ENCODE measurements around the gene RPRML.

Gene RPRML

DNA sequence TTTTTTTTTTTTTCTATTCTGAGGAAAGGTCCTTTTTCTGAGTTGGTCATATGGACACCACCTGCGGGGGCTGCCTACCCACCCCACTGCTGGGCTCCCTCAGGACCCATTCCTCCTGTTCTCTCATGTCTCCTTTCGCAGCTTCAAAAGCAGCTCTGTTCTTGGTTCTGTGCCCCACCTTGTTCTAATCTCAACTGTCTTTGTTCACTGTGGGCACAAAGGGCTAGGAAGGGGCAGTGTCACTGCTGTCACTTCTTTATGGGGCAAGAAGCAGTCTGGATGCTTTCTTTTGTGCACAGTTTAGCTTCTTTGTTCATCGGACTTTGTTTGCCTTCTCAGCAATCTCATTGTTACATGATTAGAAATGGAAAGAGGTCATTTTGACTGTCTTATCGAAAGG lies 49.0 kb downstream of the RPRML start:
- Mint-ChIP-seq H3K27me3 (no peaks in the 10 kb centered on the region), H3K4me1 (peaks cover 39% of the 10 kb centered on the region), H3K36me3 (ENCODE audit: insufficient read depth) (peaks cover 46% of the 10 kb centered on the region), H3K9me3 (no peaks in the 10 kb centered on the region), H3K27ac (ENCODE audit: low read depth) (no peak overlapping the region), H3K4me3 (no peak overlapping the region)
- DNase-seq (ENCODE audit: low spot score in 2 of 2) = no peak
- ATAC-seq (replicated peaks; ENCODE audit: extremely low read depth, poor library complexity, severe bottlenecking) = no peak

DNA sequence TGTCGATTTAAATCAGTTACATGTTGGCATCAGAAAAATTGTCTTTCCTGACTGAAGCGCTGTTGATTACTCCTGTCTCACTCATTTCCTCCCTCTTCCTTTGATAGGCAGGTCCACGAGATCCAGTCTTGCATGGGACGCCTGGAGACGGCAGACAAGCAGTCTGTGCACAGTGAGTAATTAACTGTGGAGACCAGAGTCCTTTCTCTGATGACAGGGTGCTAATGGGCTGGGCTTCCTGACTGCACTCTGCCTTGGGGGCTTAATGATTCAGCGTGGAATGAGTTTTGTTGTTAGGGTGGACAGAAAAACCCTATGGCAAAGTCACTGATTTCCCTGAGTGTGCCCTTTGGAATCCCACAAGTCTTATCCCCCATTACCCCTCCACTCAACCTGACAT lies 49.6 kb downstream of the RPRML start:
- no peak for ATAC-seq (replicated peaks; ENCODE audit: extremely low read depth, poor library complexity, severe bottlenecking)
- Mint-ChIP-seq H3K4me3 (no peak overlapping the region), H3K36me3 (ENCODE audit: insufficient read depth) (peaks cover 40% of the 10 kb centered on the region), H3K27me3 (no peaks in the 10 kb centered on the region), H3K9me3 (no peaks in the 10 kb centered on the region), H3K27ac (ENCODE audit: low read depth) (no peak overlapping the region), H3K4me1 (peaks cover 44% of the 10 kb centered on the region)
- no peak for DNase-seq (ENCODE audit: low spot score in 2 of 2)

DNA sequence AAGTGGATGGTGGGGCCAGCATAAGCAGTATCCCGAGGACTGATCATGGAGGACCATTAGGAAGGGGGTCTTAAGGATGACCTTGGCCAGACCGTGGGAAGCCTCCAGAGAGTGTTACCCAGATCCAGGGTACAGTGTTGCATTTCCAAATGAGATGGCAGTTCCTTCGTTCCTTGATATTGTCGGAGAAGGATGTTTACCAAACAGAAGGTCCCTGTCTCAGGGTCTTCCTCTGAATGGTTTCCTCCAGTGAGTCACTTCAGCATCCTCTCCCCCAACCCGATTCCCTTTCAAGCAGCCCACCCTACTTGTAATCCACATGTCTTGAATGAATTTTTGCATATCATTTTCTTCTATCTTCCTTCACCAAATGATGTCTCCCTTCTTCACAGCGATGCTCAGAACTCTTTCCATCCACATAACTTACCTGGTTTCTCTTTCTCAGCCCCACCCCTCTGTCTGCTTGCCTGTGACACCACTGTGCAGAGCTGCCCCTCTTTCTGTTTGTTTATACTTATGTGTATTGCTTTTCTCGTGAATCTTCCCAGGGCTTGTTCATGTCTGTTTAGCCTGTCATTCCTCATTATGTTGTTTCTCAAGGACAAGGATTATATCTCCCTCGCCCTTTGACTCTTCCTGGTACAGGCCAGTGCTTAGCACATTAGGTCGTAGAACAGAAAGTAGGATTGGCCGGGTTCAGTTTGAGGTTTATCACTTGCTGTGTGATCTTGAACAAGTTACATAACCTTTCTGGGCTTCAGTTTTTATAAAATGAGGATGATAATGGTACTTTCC lies 50.4 kb downstream of the RPRML start:
- H3K36me3 Mint-ChIP-seq (ENCODE audit: insufficient read depth) = peaks cover 33% of the 10 kb centered on the region
- no peak for ATAC-seq (replicated peaks; ENCODE audit: extremely low read depth, poor library complexity, severe bottlenecking)
- DNase-seq (ENCODE audit: low spot score in 2 of 2) = no peak

More for the DNA sequence above, 50.4 kb downstream of the RPRML start:
- Mint-ChIP-seq H3K27me3 (no peaks in the 10 kb centered on the region), H3K27ac (ENCODE audit: low read depth) (no peak overlapping the region), H3K4me1 (peaks cover 51% of the 10 kb centered on the region), H3K4me3 (no peak overlapping the region), H3K9me3 (no peaks in the 10 kb centered on the region)
